Kidney (tissue), 14 donors: ENCODE results near the gene IMMP1L. TPM values are rescaled to one million over a fixed set of nuclear protein-coding genes. Genes with fewer than 3 reads are reported as not detected.

Experiments
- DNase-seq, 5 donors: peaks; one replicate each; pipeline ENCODE4 v3.0.0-alpha.2; 2013 to 2020
- FAIRE-seq: peaks from 2 replicates; lab custom pipeline; 2012; peaks lifted over from hg19 to GRCh38; lab: Jason Lieb, UNC
- H3K27ac ChIP-seq, 2 donors: one replicate each; pipeline ENCODE4 v1.7.0; 2013; ENCODE audit warnings: low read depth in 2 of 2, low read length in 2 of 2, inconsistent platforms in 1 of 2
- H3K27me3 ChIP-seq: one replicate; pipeline ENCODE4 v1.7.1; 2013; ENCODE audit warnings: low read length, inconsistent platforms; ENCODE audit not compliant: control insufficient read depth, insufficient read depth
- H3K36me3 ChIP-seq, 3 donors: one replicate each; pipeline versions ENCODE4 v1.7.0 to v1.7.1; 2013; ENCODE audit warnings: low read length in 3 of 3, control low read depth in 1 of 3, inconsistent platforms in 1 of 3; ENCODE audit not compliant: insufficient read depth in 3 of 3, control insufficient read depth in 2 of 3
- H3K4me1 ChIP-seq, 3 donors: one replicate each; pipeline versions ENCODE4 v1.7.0 to v1.7.1; 2013; ENCODE audit warnings: low read length in 3 of 3, inconsistent platforms in 1 of 3, low read depth in 1 of 3; ENCODE audit not compliant: control insufficient read depth in 2 of 3, insufficient read depth in 2 of 3
- H3K4me3 ChIP-seq, 3 donors: one replicate each; pipeline versions ENCODE4 v1.7.0 to v1.8.1; 2013; ENCODE audit warnings: low read length in 3 of 3, control low read depth in 1 of 3, inconsistent platforms in 1 of 3
- H3K9ac ChIP-seq, 3 donors: one replicate each; pipeline versions ENCODE4 v1.7.0 to v1.7.1; 2013; ENCODE audit warnings: low read length in 3 of 3, control low read depth in 1 of 3, inconsistent platforms in 1 of 3
- H3K9me3 ChIP-seq, 3 donors: one replicate each; pipeline versions ENCODE4 v1.7.0 to v1.7.1; 2013; ENCODE audit warnings: low read length in 3 of 3, control low read depth in 1 of 3, inconsistent platforms in 1 of 3; ENCODE audit not compliant: control insufficient read depth in 2 of 3, insufficient read depth in 1 of 3
- intact Hi-C: fragments of 100-400 bp; cut with DNase I; formaldehyde crosslinking; loops from one replicate; pipeline ENCODE4 v1.11.1; 2022
- polyA plus RNA-seq: library from polyadenylated mRNA; stranded (reverse); fragments of 350-450 nt; fragmentation: Illumina TruSeq; extraction: RNeasy Lipid Tissue Mini Kit (QIAGEN cat#74804); gene quantifications from one replicate; pipeline ENCODE4 v1.2.3, GENCODE V29; 2014; ENCODE audit warnings: low read depth, low replicate concordance; ENCODE audit not compliant: insufficient read depth
- total RNA-seq: library from RNA; stranded (reverse); fragmentation: NEBNext Ultra II Directional; extraction: Animal tissue kit (Norgen Biotek cat#: 25700); gene quantifications from one replicate; pipeline ENCODE4 v1.2.1, GENCODE V29; 2021
- TF ChIP-seq, protein P1 (sequence below): IDR thresholded peaks from 3 replicates; pipeline ENCODE4 v1.5.1; 2012; ENCODE audit warnings: mild to moderate bottlenecking, moderate library complexity, borderline replicate concordance; ENCODE audit not compliant: insufficient read depth; ENCODE audit errors: extremely low read depth
- donor health status: control.
- donor health status: control.
- donor health status: control.
- donor health status: control.
- donor health status: control.
- donor health status: DM: yes; HTN: yes; CAD: no.
- donor health status: Normal renal cell carcinoma (clear cell type).

IMMP1L gene
- total and polyA plus RNA-seq, 2 donors from 2014 or later, result 23.8 to 127 TPM

DNA sequence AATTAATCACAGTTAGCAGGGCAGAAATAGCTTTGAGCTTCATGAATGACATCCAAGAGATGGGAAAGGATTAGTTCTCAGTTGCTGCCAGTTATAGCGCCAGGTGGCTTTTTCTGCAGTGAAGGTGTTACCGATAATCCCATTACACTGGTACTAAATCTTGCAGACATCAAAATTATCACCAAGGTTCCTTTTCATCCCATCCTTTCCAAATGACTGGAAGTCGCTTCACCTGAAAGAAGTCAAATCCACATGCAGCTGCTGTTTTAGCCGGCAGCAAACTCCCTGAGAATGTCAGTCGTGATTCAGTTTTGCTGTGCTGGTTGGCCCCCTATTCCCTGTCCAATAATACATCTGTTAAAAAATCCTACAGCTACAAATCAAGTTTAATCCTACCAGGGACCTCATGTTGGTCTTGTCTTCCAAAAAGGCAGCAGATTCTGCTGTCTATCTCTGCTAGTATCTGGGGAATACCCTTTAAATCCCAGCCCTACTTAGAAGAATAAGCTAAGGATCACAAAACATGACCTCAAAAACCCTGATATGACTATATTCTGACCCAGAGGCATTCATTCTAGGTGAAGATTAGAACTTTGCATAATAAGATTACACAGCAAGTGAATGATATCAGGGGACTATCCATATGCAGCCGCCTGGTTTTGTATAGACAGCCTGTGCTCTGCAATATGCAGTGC, 31.7 kb downstream of the IMMP1L start:
- no peak overlapping the region for H3K4me3 ChIP-seq
- no peak overlapping the region for H3K27ac ChIP-seq
- TF ChIP-seq, protein P1, sequence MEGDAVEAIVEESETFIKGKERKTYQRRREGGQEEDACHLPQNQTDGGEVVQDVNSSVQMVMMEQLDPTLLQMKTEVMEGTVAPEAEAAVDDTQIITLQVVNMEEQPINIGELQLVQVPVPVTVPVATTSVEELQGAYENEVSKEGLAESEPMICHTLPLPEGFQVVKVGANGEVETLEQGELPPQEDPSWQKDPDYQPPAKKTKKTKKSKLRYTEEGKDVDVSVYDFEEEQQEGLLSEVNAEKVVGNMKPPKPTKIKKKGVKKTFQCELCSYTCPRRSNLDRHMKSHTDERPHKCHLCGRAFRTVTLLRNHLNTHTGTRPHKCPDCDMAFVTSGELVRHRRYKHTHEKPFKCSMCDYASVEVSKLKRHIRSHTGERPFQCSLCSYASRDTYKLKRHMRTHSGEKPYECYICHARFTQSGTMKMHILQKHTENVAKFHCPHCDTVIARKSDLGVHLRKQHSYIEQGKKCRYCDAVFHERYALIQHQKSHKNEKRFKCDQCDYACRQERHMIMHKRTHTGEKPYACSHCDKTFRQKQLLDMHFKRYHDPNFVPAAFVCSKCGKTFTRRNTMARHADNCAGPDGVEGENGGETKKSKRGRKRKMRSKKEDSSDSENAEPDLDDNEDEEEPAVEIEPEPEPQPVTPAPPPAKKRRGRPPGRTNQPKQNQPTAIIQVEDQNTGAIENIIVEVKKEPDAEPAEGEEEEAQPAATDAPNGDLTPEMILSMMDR, result no peak
- H3K27me3 ChIP-seq, result no peaks in the 10 kb centered on the region
- intact Hi-C loops, result no loop called here
- H3K9me3 ChIP-seq, result no peaks in the 10 kb centered on the region
- DNase-seq (no peak), FAIRE-seq (no peak)
- H3K4me1 ChIP-seq, result no peaks in the 10 kb centered on the region
- H3K36me3 ChIP-seq, result no peaks in the 10 kb centered on the region
- no peak overlapping the region for H3K9ac ChIP-seq

DNA sequence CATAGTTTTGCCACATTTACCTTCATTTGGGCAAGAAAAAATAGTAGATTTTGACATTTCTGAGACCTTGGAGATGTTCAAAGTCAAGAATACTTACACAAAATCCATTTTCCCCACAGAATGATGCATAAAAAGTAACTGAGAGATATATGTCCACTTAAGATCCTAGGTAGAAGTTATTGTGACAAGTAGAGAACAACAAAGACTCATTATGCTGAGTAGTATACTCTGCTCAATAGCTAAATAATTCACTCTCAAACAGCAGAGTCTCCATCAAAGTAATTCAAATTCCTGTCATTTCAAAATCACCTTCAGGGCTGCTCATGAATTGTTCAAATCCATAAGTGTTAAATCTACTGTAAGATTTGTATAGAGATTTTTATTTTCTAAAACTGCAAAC, 35.3 kb downstream of the IMMP1L start:
- DNase-seq (no peak), FAIRE-seq (no peak)
- H3K4me1 ChIP-seq, result no peaks in the 10 kb centered on the region
- TF ChIP-seq, protein P1, result no peak
- H3K9ac ChIP-seq, result no peak overlapping the region
- no peaks in the 10 kb centered on the region for H3K36me3 ChIP-seq
- no peaks in the 10 kb centered on the region for H3K27me3 ChIP-seq
- no peak overlapping the region for H3K27ac ChIP-seq
- intact Hi-C loops, result no loop called here
- no peak overlapping the region for H3K4me3 ChIP-seq
- H3K9me3 ChIP-seq, result no peaks in the 10 kb centered on the region

DNA sequence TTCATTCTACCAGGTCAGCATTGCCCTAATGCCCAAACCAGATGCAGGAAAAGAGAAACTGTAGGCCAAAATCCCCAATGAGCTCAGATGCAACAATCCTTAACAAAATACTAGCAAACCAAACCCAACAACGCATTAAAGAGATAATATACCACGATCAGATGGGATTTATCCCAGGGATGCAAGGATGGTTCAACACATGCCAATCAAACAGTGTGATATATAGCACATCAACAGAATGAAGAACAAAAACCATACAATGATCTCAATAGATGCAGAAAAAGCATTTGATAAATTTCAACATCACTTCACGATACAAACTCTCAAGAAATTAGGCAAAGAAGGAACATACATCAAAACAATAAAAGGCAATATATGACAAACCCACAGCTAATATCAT, 45.0 kb downstream of the IMMP1L start:
- intact Hi-C loops, result no loop called here

More for the DNA sequence above, 45.0 kb downstream of the IMMP1L start:
- H3K27ac ChIP-seq, result no peak overlapping the region
- no peak for FAIRE-seq
- TF ChIP-seq, protein P1, result no peak
- no peak overlapping the region for H3K9ac ChIP-seq
- H3K4me1 ChIP-seq, result no peaks in the 10 kb centered on the region
- no peak overlapping the region for H3K4me3 ChIP-seq
- no peak for DNase-seq
- peaks cover 0 to 2% (median 0%) of the 10 kb centered on the region in 3 donors for H3K36me3 ChIP-seq
- no peaks in the 10 kb centered on the region for H3K27me3 ChIP-seq
- peaks cover 0 to 16% (median 0%) of the 10 kb centered on the region in 3 donors for H3K9me3 ChIP-seq
